ENCODE results near the gene ZDHHC20.
"Not testable (repeated sequence)": the region's sequence is repeated elsewhere in the genome, so short reads cannot be mapped to it uniquely, and the experiment has no call there.

Gene ZDHHC20

DNA sequence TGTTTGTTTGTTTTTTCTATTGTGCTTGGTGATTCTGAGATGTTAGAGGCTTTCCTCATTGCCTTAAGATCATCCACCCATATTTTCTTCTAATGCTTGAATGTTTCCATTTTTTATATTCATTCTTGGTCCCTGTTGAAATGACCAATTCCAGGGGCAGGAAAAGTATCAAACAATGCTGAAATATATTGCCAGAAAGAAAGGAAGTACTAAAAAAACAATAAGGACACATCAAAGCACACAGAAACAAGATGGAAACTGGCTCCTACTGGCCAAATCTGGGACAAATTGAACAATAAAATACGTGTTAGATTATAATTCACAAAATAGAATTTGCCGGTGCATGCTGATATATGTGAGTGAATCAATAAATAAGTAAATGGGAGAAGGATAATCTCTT, 23.9 kb downstream of the ZDHHC20 start:
- DNase-seq (ENCODE audit: low read depth): no peak

GRCh38 chr13:21434588-21434987, 24.5 kb downstream of the ZDHHC20 start:
- no peak for DNase-seq (ENCODE audit: low read depth)

DNA sequence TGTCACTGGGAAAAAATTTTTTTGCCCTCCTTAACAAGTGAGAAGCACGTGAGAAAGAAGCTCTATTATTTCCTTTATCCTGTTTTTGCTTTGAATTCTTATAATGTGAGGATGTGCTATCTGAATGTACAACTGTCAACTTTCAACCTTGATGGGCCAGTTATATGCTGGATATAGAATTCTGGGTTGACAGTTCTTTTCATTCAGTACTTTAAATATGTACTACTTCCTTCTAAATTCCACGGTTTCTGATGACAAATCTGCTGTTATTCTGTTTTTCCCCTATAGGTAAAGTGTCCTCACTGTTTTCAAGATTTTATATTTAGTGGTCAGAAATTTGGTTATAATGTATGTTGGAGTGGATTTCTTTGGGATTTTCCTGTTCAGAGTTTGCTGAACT, 29.9 kb downstream of the ZDHHC20 start:
- DNase-seq (ENCODE audit: low read depth): no peak

- no peak for DNase-seq (ENCODE audit: low read depth)
Measured at GRCh38 chr13:21427741-21428140, 31.4 kb downstream of the ZDHHC20 start.

- DNase-seq (ENCODE audit: low read depth): no peak
Measured at GRCh38 chr13:21426238-21426637, 32.9 kb downstream of the ZDHHC20 start.

GRCh38 chr13:21420706-21421105, 38.4 kb downstream of the ZDHHC20 start:
- no peak for DNase-seq (ENCODE audit: low read depth)

DNA sequence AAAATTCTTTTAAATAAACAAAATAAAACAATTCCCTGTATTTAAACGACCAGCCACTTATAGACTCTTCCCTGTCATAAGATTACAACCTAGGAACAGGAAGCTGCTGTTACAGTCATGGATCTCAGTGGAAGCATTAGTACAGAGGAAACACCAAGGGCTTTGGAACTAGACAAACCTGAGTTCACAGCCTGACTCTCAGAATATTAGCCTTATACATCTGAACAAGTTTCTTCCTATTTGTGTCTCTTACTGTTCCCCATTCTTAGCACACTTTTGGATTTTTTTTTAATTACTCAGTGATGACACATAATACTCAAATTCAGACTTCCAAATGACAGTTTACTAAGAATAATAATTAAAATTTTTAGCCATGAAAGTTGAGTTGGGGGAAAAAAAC, 46.1 kb downstream of the ZDHHC20 start:
- DNase-seq (ENCODE audit: low read depth): no peak

GRCh38 chr13:21410453-21410852, 48.6 kb downstream of the ZDHHC20 start:
- DNase-seq (ENCODE audit: low read depth): not testable (repeated sequence)

DNA sequence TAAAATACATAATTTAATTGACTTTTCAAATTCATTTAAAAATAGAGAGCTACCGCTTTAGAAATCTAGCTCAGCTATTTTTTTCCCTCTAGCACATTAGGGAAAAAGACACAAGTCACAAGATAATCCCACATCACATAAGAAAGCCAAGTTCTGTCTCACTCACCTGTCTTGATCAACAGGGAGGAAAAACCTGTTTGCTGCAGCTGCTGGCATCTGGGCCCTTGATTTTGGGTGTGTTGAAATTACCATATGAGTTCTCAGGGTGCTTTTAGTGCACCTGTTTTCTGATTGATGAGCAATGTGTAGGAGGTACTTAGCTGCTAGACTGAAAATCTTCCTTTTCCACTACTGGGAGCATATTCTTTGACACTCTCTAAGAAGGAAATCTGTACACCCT, 53.8 kb downstream of the ZDHHC20 start:
- no peak for DNase-seq (ENCODE audit: low read depth)

DNA sequence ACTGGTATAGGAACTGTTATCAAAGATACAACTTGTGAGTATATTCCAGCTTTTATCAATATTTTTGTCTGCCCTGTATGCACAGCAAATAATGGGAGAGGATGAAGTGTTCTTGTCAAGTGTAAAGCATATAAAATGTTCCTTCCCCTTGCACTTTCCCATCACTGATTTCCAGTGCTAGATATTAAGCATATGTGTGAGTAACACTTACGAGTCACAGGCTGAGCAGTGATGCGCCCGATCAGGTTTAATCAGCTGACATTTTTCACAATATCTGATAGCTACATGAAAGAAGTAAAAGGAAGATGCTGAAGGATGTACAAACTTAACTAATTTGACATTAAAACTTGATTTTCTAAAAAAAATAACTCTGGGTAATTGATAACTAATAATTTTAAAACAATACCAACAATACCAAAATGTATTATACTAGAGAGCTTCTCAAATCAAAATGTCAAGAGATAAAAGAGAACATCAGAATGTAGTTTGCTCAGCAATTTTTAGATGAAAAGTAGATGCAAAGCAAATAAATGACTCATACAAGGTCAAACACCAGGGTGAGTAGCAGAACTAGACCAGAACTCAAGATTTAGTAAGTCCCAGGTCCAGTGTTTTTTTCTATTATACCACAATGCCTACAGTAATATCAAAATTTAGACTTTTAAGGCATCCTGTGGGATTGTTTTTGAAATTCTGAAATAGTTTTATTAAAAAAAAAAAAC, 56.4 kb downstream of the ZDHHC20 start:
- DNase-seq (ENCODE audit: low read depth): no peak

DNA sequence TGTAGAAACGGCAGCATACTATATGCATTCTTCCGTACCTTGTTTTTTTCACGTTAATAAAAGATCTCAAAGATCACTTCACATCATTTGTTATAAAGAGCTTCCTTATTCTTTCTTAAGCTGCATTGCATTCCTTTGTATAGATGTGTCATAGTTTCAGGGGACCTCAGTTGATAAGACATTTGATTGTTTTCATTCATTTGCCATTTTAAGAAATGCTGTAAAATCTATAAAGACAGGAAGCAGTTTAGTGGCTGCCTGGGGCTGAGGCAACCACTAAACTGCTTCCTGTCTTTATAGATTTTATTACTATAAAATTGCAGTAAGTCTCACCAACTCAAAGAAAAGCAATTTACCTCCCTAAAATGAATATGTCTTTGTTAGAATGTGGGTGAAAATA, 59.4 kb downstream of the ZDHHC20 start:
- no peak for DNase-seq (ENCODE audit: low read depth)

GRCh38 chr13:21395953-21396352, 63.1 kb downstream of the ZDHHC20 start:
- no peak for DNase-seq (ENCODE audit: low read depth)

- no peak for DNase-seq (ENCODE audit: low read depth)
Measured at GRCh38 chr13:21389124-21389523, 70.0 kb downstream of the ZDHHC20 start.

- DNase-seq (ENCODE audit: low read depth): no peak
Measured at GRCh38 chr13:21385710-21386109, 73.4 kb downstream of the ZDHHC20 start.

DNA sequence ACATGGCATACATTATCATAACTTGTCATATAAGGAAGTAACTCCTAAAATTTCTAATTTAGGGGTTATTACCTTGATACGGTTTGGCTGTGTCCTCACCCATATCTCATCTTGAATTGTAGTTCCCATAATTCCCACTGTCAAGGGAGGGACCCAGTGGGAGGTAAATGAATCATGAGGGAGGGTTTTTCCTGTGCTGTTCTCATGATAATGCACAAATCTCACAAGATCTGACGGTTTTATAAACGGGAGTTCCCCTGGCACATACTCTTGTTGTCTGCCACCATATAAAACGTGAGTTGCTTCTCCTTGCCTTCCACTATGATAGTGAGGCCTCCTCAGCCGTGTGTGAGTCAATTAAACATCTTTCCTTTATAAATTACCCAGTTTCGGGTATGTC, 76.0 kb downstream of the ZDHHC20 start:
- DNase-seq (ENCODE audit: low read depth): no peak

DNA sequence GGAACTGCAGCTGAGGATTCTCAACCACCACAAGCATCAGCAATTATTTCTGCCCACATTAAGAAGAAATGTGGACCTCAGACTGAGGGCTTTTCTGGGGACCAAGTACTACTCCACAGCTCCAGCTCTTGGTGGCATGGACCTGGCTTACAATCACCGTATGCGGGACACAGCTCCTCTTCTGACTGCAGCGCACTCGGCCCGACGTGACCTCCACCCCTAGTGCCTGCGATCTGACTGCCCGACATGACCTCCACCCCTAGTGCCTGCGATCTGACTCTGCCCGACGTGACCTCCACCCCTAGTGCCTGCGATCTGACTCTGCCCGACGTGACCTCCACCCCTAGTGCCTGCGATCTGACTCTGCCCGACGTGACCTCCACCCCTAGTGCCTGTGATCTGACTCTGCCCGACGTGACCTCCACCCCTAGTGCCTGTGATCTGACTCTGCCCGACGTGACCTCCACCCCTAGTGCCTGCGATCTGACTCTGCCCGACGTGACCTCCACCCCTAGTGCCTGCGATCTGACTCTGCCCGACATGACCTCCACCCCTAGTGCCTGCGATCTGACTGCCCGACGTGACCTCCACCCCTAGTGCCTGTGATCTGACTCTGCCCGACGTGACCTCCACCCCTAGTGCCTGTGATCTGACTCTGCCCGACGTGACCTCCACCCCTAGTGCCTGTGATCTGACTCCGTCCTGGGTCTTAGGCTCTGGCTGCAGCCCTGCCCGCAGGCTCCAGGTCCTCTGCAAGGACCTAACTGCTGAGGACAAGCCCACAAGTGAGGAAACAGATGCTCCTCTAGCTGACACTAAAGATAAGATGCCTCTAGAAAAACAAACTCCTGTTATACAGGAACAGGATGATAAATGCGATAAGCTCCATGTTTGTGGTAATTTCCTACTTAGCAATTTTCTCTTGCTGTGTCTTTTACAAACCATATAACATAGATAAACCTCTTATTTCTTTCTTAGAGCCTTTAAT, 81.8 kb downstream of the ZDHHC20 start:
- not testable (repeated sequence) for DNase-seq (ENCODE audit: low read depth)

- no peak for DNase-seq (ENCODE audit: low read depth)
Measured at GRCh38 chr13:21372530-21372929, 86.6 kb downstream of the ZDHHC20 start.

- DNase-seq (ENCODE audit: low read depth): no peak
Measured at GRCh38 chr13:21371011-21371410, 88.1 kb downstream of the ZDHHC20 start.

DNA sequence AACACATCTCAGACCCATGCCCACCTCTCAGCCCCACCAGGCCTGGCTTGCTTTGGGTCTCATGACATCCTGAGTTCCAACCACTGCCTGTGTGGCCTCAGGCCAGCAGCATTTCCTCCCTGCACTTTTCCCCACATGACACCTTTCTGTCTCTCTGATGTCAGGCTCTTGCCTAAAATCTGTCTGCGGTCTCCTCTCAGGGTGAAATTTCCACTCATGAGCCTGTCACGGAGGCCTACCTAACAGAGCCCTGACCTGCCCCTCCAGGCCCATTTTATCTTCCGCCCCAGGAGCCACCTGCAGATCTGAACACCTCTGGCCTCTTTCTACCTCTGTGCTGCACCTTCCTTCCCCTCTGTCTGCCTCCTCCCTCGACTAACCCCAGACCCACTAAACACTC, 93.5 kb downstream of the ZDHHC20 start:
- DNase-seq (ENCODE audit: low read depth): no peak

- no peak for DNase-seq (ENCODE audit: low read depth)
Measured at GRCh38 chr13:21364916-21365315, 94.2 kb downstream of the ZDHHC20 start.

- DNase-seq (ENCODE audit: low read depth): no peak
Measured at GRCh38 chr13:21364357-21364756, 94.7 kb downstream of the ZDHHC20 start.

DNA sequence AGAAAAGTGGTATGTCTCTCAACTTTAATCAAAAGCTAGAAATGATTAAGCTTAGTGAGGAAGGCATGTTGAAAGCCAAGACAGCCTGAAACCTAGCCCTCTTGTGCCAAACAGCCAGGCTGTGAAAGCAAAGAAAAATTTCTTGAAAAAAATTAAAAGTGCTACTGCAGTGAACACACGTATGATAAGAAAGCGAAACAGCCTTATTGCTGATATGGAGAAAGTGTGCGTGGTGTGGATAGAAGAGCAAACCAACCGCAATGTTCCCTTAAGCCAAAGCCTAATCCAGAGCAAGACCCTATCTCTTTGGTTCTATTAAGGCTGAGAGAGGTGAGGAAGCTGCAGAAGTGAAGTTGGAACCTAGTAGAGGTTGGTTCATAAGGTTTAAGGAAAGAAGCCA, 96.4 kb downstream of the ZDHHC20 start:
- no peak for DNase-seq (ENCODE audit: low read depth)

GRCh38 chr13:21361706-21362105, 97.4 kb downstream of the ZDHHC20 start:
- no peak for DNase-seq (ENCODE audit: low read depth)
